HG03378 (cell line): ENCODE data around the gene ATRNL1.

Experiments used
- ATAC-seq: cut with Tn5 transposase; IDR thresholded peaks from one replicate; pipeline ENCODE4 v1.9.1; 2021; ENCODE audit warnings: mild to moderate bottlenecking, moderate library complexity; ENCODE audit not compliant: unreplicated experiment

The ATRNL1 gene

DNA sequence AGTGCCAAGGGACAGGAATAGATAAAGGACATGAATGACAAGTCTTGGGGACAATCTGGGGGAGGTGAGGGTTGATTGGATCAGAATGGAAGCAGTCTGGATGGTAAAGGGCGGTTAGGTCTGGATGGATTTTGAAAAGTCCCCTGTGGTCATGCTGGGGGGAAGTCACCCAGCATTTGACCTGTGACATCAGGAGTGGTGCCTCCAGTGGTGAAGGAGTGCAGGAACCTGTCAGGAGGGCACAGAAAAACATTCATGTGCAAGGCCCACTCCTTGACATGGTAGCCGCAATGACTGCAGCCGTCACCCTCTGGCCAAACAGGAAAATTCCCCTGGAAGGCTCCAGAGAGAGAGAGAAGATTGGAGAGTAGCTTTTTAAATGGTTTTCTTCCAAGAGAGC lies 875.1 kb downstream of the ATRNL1 start:
- ATAC-seq: no peak

DNA sequence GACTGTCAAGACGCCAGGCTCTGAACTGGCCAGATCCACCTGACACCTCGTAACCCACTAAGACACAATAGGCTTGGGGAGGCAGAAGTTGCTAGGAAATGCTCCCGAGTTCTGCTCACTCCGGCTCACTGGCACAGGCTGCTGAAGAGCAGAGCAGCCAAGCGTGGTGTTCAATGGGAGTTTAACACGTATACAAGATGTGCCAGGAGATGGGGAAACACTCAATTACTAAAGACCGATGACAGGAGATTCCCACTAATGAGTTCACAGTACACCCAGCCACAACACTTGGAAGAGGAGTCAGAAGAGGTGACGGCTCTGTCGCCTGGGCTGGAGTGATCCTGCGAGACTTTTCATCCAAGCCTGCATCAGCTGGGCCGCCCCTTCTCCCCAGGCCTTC lies 876.4 kb downstream of the ATRNL1 start:
- no peak for ATAC-seq

DNA sequence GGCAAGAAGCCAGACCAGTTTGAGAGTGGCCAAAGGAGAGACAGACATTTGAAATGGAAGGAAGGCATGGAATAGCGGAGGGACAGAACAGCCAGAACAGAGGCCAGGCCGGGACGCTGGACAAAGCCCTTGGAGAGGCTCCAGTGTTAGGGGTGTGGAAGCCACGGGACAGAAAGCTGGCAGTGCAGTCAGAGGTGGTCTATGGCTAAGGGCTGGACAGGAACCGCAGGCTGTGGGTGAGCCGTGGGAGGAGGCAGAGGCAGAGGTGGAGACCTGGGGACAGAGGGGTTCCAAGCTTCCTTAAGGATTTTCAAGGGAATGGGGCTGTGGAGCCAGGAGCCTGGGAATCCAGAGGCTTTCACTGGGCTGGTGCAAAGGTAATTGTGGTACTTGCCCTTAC lies 878.8 kb downstream of the ATRNL1 start:
- no peak for ATAC-seq

GRCh38 chr10:115972426-115972825 lies 879.3 kb downstream of the ATRNL1 start:
- no peak for ATAC-seq

DNA sequence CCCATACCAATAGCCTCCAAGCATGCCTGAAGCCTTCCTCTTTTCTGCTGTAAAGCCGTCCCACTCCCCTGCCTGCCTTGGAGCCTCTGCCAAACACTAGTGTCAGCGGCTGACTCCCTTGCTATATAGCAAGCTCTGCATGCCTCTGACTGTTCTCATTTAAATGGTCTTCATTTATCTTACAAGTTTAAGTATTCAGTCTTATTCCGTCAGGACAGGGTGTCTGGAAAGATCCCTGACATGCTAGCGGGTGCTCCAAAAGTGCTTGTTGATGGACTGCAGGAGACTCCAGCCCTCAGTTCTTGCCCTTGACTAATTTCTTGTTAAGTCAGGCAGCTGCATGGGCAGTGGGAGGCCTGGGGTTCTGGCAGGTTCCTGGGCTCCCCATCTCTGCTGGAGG lies 881.2 kb downstream of the ATRNL1 start:
- ATAC-seq: no peak

GRCh38 chr10:115974816-115975430 lies 881.8 kb downstream of the ATRNL1 start:
- no peak for ATAC-seq

GRCh38 chr10:115975506-115975905 lies 882.3 kb downstream of the ATRNL1 start:
- ATAC-seq: no peak

- ATAC-seq: no peak
Observed at GRCh38 chr10:115976342-115976741, 883.2 kb downstream of the ATRNL1 start.

DNA sequence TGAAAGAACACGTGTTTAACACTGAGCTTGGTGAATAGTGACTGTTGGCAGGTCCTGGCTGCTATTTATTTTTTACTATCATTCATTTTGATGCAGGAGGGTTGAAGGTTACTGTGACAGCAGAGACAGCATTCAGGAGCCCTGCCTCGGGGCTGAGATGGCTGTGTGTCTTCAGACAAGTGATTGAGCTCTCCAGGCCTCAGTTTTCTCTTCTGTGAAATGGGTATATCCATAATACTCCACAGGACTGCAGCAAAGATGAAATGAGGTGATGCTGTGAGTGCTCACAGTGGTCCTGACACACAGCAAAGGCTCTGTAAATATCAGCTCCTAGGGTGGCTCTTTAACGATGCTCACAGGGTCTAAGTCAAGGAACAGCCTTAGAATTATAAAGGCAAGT lies 884.7 kb downstream of the ATRNL1 start:
- no peak for ATAC-seq

- ATAC-seq: no peak
Observed at GRCh38 chr10:115979576-115979975, 886.4 kb downstream of the ATRNL1 start.

DNA sequence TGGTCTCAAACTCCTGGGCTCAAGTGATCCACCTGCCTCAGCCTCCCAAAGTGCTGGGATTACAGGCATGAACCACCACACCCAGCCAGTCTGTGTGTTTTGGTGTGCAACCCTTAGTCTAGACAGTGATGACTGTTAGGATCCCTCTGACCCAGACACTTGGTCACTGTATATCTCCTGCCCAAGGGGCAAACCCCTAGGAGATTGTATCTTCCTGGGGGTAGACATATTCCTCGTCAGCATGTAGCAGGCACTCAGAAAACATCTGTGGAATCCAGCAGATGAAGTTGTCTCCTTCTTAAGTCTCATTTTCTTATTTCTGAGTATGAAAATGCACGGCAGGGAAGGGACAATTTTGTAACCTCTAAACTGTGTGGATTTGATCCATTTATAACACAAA lies 887.3 kb downstream of the ATRNL1 start:
- no peak for ATAC-seq

DNA sequence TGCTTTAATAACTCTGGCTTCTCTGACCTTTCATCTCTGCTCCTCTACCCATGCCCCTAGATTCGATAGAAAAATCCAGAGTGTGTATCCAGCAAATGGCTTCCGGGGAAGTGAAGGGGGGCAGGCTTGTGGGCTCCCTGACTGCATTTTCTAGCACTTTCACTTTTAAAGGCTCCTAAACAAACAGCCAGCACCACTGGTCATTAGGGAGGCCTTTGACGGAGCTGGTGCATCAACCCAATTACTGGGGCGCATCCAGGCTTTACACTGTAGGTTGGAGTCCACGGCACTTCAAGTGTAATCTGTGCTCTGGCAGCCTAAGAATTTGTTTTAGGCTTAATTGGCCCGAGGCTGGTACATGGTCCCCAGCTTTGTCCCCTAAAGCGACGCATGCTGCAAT lies 887.9 kb downstream of the ATRNL1 start:
- ATAC-seq: no peak

- ATAC-seq: no peak
Observed at GRCh38 chr10:115982076-115982475, 888.9 kb downstream of the ATRNL1 start.

GRCh38 chr10:115982526-115982925 lies 889.4 kb downstream of the ATRNL1 start:
- no peak for ATAC-seq

- ATAC-seq: no peak
Observed at GRCh38 chr10:115985786-115986185, 892.6 kb downstream of the ATRNL1 start.

DNA sequence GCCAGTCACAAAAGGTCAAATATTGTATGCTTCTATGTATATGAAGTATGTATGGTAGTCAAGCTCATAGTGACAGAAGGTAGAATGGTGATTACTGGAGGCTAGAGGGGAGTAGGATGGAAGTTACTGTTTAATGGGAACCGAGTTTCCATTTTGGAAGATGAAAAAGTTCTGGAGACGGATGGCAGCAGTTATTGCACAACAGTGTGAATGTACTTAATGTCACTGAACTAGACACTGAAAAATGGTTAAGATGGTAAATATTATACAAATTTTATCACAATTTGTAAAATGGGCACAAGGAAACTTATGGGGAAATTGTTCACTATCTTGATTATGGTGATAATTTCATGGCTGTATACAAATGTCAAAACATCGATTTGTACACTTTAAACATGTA lies 895.2 kb downstream of the ATRNL1 start:
- ATAC-seq: no peak

DNA sequence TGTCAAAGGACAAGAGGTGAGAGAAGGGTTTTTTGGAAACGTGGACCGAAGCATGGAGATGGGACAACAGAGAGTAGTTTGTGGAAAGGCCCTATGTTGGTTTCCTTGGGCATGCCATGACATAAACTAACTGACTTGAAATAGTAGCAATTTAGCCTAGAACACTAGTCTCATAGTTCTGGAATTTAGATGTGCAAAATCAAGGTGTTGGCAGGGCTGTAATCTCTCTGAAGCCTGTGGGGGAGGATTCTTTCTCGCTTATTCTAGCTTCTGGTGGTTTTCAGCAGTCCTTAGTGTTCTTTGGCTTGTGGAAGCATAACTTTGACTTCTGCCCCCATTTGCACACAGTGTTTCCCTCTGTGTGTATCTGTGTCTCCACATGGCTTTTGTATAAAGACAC lies 896.5 kb downstream of the ATRNL1 start:
- no peak for ATAC-seq

GRCh38 chr10:115992236-115992986 lies 899.2 kb downstream of the ATRNL1 start:
- ATAC-seq: no peak

- no peak for ATAC-seq
Observed at GRCh38 chr10:115996031-115996430, 902.9 kb downstream of the ATRNL1 start.

DNA sequence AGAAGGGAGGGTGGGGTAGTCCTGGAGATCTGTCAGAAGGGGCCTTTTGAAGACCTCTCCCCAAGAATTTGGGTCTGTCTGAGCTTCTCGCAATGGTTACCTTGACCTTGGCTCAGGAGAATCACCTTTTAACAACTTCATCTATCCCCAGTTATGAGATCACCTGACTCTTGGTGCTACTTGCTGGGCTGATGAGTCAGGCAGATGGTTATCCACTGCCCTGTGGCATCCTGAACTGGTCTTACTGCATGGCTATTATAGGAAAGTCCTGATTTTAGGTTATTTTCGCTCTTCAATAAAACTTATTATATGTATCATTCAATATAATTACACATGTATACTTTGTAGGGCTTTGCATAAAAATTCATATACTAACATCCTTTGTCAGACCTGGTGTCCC lies 905.1 kb downstream of the ATRNL1 start:
- no peak for ATAC-seq
